Choroid plexus epithelial cell (primary cell): Measurements from ENCODE around the gene ARHGAP26.
A peak's percentile ranks its signal among the peaks of the same experiment; 100 is the strongest.

Source experiments
- DNase-seq: peaks from one replicate; pipeline ENCODE4 v3.0.0-alpha.2; 2010; ENCODE audit warnings: low read depth
- H3K4me3 ChIP-seq: 2 replicates; pipeline ENCODE4 v1.5.1; 2011; ENCODE audit warnings: low read depth, mild to moderate bottlenecking, control low read depth, low read length, moderate library complexity
- TF ChIP-seq, protein P1 (sequence below): conservative IDR thresholded peaks from 2 replicates; pipeline ENCODE4 v1.5.1; 2011; ENCODE audit warnings: low read depth, mild to moderate bottlenecking, control low read depth, inconsistent platforms, low read length, moderate library complexity

ARHGAP26 gene

DNA sequence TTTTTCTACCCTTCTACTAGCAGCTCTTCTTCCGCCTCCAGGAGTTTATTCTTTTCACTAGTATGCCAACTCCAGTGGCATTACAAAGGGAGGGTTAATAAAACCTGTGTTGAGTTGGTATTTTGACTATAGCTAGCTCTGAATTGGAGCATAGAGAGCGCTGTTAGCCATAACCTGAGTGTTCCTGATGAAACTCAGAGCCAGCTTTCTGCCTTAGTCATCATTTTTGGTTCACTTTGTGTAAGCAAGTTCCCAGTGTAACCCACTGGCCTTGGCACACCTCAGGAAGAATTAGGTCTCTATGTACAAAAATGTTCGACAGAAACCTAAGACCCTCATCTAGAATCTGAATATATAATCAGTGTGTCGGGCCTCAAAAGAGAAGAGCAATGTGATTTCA lies 394.4 kb downstream of the ARHGAP26 start:
- no peak overlapping the region for H3K4me3 ChIP-seq
- TF ChIP-seq, protein P1, sequence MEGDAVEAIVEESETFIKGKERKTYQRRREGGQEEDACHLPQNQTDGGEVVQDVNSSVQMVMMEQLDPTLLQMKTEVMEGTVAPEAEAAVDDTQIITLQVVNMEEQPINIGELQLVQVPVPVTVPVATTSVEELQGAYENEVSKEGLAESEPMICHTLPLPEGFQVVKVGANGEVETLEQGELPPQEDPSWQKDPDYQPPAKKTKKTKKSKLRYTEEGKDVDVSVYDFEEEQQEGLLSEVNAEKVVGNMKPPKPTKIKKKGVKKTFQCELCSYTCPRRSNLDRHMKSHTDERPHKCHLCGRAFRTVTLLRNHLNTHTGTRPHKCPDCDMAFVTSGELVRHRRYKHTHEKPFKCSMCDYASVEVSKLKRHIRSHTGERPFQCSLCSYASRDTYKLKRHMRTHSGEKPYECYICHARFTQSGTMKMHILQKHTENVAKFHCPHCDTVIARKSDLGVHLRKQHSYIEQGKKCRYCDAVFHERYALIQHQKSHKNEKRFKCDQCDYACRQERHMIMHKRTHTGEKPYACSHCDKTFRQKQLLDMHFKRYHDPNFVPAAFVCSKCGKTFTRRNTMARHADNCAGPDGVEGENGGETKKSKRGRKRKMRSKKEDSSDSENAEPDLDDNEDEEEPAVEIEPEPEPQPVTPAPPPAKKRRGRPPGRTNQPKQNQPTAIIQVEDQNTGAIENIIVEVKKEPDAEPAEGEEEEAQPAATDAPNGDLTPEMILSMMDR, result no peak
- peak; percentile 21 for DNase-seq

DNA sequence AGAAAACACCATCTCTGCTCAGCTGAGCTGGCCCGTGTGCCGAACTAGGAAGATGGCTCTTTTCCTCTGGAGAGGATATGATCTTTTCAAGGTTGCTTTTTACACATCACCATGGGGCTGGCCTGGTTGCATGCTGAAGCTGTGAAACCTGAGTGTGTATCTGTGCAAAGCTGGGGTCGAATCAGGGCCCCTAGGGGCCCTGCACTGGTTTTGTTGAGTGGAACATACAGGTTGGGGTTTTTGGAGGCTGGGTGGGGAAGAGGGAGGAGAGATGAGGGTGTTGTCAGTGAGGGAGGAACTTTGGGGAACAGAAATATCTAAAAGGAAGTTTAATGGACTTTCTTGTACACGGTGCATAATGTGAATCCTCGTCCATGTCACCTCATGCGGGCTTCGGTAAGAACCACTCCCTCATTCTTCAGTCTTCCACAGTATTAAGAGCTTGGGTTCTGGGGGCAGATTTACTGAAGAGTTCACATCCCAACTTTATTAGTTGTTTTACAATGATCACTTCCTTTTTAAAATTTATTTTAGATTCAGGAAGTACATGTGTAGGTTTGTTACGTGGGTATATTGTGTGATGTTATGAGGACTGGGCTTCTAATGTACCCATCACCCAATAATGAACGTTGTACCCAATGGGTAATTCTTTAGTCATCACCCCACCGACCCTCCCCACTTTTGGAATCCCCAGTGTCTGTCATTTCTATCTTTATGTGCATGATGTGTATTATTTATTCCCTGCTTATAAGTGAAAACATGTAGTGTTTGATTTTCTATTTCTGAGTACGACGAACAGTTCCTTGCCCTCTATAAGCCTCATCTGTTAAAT lies 395.1 kb downstream of the ARHGAP26 start:
- no peak for DNase-seq
- TF ChIP-seq, protein P1, result no peak
- no peak overlapping the region for H3K4me3 ChIP-seq

DNA sequence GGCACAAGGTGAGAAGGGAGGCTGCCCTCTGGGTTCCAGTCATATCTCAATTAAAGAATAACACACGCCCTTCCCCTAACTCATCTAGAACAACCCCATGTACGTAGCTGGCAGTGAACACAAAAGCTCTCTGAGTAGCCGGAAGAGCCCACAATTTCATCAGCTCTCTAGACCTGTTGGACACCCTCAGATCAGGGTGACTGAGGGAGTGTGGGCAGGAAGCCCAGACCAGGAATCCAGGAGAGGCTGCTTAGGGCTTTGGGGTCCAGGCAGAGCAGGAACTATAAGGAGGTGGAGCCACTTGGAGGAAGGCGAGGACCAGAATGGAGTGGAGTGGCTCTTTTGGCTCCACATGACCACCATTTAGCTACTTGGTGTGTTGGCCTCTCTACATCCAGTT lies 395.9 kb downstream of the ARHGAP26 start:
- TF ChIP-seq, protein P1, result no peak
- H3K4me3 ChIP-seq, result no peak overlapping the region
- no peak for DNase-seq

DNA sequence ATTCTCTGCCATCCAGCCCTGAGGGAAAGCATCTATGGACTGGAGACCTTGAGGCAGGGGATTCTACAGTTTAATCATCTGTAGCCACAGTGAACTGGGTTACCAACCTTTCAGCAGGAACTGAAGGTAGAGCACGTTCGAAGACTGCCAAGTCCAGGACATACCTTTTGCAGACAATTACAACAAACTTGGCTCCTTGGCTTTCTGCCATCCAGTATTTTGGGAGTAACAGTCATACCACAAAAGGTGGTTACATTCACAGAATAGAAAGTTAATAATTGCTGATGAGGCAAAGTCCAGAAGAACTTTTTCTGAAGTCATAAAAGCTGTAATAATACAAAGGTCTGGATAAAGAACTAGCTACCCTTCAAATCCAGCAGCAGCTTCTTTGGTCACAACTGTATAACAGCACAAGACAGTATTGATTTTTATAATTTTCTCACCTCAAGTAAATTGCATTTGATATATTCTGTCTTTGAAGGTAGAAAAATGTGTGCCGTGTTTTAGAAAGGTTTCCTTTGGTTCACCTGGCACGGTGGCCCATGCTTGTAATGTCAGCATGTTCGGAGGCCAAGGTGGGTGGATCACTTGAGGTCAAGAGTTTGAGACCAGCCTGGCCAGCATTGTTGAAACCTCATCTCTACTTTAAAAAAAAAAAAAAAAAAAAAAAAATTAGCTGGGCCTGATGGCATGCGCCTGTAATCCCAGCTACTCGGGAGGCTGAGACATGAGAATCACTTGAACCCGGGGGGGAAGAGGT lies 396.7 kb downstream of the ARHGAP26 start:
- no peak for DNase-seq
- TF ChIP-seq, protein P1, result no peak
- no peak overlapping the region for H3K4me3 ChIP-seq

DNA sequence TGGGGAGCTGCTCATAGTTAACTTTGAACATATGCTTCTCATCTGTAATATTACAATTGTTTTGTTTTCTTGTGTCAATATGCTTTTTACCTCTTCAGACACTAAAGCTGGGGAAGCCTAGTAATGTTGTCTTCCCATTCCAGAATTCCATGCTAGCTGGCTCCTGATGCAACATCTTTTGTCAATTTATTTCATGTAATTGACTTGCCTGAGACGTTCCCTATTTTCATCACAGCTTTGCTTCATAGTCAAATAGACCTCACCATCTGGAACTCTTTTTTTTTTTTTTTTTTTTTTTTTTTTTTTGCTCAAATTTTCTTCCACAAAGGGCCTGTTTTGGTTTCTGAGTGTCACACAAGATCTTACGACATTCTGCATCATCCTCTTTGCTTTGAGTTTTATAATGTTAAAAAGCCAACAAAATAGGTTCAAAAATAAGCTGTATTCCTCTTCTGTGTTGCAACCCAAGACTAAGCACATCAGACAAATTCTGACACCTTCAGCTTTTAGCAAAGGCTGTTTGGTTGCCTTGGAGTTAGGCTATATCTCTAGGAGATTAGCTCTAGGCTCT lies 398.1 kb downstream of the ARHGAP26 start:
- no peak overlapping the region for H3K4me3 ChIP-seq
- DNase-seq, result no peak
- TF ChIP-seq, protein P1, result no peak

DNA sequence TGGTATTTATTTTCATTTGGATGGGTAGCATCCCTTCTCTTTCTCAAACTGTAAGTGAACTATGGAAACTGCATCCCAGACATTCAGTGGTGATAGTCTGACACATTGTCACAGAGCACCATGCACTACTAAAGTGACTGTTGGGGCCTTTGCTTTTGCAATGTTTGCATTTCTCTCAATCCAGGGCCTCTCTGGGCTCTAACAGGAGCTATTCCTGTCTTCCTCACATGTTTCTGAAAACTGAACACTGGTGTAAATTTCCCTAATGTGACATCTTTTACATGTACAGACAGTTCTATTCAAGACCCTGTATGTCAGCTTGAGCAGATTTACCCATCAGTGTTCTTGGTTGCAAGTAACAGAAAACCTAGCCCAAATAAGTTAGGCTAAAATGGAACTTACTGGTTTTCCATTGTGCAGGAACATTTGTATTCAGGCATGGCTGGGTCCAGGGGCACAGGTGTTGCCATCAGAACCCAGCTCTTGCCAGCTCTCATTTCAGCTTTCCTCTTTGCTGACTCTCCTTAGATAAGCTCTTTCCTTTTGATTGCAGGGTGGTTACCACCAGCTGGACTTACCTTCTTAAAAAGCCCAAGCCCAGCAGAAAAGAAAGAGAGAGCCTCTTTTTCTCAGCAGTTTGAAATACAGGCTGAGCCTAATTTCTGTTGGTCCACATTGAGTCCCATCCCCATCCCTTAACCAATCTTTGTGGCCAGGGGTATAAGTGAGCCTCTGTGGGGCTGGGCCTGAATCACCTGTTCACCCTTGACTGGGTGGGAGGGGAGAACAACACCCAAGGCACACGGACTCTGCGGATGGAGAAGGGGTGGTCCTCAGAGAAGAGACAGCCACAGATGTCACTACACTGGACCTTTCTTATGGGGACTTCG lies 399.0 kb downstream of the ARHGAP26 start:
- TF ChIP-seq, protein P1, result no peak
- DNase-seq, result no peak
- H3K4me3 ChIP-seq, result no peak overlapping the region
